ENCODE data around the gene CA10.

DNA sequence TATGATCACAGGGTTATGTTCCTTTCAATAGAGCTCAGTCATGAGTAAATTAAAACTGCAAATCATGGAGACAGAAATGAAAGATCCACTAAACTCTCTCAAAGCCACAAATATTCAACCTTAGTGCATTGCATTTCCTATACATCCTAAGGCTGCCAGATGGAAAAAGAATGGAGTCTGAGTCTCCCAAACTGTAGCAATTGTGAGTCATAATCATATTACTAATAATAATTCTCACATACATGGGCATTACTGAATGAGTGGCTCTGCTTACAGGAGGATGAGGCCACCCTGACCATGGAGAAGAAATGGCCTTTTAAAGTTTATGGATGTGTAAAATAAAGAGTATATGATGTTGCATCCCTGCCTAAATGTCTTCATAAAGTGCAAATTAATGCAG, 3.2 kb downstream of the CA10 start:
- TF ChIP-seq, protein P1, sequence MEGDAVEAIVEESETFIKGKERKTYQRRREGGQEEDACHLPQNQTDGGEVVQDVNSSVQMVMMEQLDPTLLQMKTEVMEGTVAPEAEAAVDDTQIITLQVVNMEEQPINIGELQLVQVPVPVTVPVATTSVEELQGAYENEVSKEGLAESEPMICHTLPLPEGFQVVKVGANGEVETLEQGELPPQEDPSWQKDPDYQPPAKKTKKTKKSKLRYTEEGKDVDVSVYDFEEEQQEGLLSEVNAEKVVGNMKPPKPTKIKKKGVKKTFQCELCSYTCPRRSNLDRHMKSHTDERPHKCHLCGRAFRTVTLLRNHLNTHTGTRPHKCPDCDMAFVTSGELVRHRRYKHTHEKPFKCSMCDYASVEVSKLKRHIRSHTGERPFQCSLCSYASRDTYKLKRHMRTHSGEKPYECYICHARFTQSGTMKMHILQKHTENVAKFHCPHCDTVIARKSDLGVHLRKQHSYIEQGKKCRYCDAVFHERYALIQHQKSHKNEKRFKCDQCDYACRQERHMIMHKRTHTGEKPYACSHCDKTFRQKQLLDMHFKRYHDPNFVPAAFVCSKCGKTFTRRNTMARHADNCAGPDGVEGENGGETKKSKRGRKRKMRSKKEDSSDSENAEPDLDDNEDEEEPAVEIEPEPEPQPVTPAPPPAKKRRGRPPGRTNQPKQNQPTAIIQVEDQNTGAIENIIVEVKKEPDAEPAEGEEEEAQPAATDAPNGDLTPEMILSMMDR (IDR thresholded peaks at IDR 0.05): no peak
- TF ChIP-seq POLR2A (IDR thresholded peaks at IDR 0.05) (no peak), POLR2AphosphoS5 (IDR thresholded peaks at IDR 0.05) (no peak)

Measured in transverse colon (tissue), 4 donors.